ENCODE measurements around the gene MTCL1.

MTCL1 gene

DNA sequence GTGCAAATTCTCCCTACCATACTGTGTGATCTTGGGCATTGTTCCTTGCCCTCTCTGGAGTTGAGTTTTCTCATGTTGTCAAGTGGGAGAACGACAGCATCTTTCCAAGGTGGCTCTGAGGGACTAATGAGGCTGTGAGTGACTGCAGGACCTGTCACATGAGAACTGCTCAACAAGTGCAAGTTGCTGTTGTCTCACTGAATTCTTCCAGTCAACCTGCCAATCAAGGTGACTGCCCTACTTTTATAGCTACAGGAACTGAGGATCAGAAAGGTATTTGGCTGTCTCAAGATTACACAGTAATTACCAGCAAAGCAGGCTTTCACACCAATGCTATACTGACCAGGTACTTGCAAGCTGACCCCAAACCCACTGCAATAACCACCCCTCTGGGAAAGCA lies 137.6 kb downstream of the MTCL1 start:
- Mint-ChIP-seq H3K27me3 (peaks cover 3% of the 10 kb centered on the region), H3K9me3 (no peaks in the 10 kb centered on the region), H3K4me1 (no peaks in the 10 kb centered on the region), H3K4me3 (no peak overlapping the region), H3K36me3 (no peaks in the 10 kb centered on the region), H3K27ac (no peak overlapping the region)
- ATAC-seq (ENCODE audit: low read depth) (no peak), DNase-seq (ENCODE audit: low spot score in 2 of 2) (no peak)

DNA sequence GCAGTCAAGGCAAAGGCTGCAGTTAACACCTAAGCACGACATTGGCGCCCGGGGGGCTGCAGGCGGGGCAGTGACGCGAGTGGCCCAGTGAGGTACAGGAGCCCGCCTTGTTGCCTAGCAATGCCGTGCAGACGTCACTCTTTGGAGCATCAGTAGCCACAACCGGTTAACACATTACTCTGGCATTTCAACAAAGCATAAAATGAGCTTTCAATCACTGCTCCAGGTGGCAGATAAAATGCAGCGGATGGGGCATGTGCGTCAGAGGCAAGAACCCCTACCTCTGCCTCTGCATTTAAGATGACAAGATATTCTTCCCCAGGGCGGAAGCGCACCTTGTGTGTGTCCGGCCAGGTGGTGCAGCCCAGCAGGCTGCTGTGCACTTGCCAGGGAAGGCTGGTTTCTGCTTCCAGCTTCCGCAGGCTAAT lies 139.4 kb downstream of the MTCL1 start:
- ATAC-seq (ENCODE audit: low read depth), result no peak

DNA sequence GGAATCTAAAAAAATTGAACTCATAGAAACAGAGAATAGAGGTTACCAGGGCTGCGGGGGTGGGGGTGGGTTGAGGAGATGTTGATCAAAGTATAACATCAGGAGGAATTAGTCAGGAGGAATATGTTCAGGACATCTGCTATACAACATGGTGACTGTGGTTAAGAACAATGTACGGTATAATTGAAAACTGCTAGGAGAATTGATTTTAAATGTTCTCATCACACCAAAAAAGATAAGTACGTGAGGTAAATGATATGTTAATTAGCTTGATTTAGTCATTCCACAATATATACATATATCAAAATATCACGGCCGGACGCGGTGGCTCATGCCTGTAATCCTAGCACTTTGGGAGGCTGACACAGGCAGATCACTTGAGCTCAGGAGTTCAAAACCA lies 140.2 kb downstream of the MTCL1 start:
- no peak for ATAC-seq (ENCODE audit: low read depth)
- Mint-ChIP-seq H3K9me3 (peaks cover 4% of the 10 kb centered on the region), H3K27me3 (peaks cover 3% of the 10 kb centered on the region), H3K4me3 (no peak overlapping the region), H3K27ac (no peak overlapping the region), H3K36me3 (peaks cover 2% of the 10 kb centered on the region), H3K4me1 (no peaks in the 10 kb centered on the region)
- no peak for DNase-seq (ENCODE audit: low spot score in 2 of 2)

More for the DNA sequence above, 139.4 kb downstream of the MTCL1 start:
- no peaks in the 10 kb centered on the region for H3K4me1 Mint-ChIP-seq
- no peak overlapping the region for H3K4me3 Mint-ChIP-seq
- DNase-seq (ENCODE audit: low spot score in 2 of 2), result no peak
- H3K27me3 Mint-ChIP-seq, result peaks cover 3% of the 10 kb centered on the region
- H3K36me3 Mint-ChIP-seq, result no peaks in the 10 kb centered on the region
- H3K27ac Mint-ChIP-seq, result no peak overlapping the region
- no peaks in the 10 kb centered on the region for H3K9me3 Mint-ChIP-seq

GRCh38 chr18:8847066-8847755 lies 141.9 kb downstream of the MTCL1 start:
- Mint-ChIP-seq H3K27me3 (peaks cover 3% of the 10 kb centered on the region), H3K4me1 (no peaks in the 10 kb centered on the region), H3K9me3 (peaks cover 4% of the 10 kb centered on the region), H3K36me3 (peaks cover 2% of the 10 kb centered on the region), H3K4me3 (no peak overlapping the region), H3K27ac (no peak overlapping the region)
- ATAC-seq (ENCODE audit: low read depth), result no peak
- DNase-seq (ENCODE audit: low spot score in 2 of 2), result no peak

DNA sequence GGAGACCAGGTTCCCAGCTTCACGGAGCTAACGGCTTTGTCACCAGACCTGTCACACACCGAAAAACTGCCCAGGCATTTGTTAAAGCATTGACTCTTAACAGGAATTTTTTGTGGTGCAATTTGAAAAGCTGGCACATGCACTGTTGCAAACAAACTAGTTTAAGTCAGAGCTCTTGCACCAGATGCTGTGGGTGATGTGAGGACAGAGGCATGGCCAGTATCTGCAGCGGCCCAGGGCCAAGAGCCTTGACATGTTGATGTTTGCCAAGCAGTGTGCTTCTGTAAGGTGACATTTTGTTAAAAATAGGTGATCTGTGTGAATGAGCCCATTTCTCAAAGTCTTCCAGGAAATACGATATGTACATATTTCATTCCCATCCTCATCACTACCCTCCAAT lies 142.5 kb downstream of the MTCL1 start:
- Mint-ChIP-seq H3K27ac (no peak overlapping the region), H3K36me3 (peaks cover 2% of the 10 kb centered on the region), H3K4me3 (no peak overlapping the region), H3K9me3 (peaks cover 4% of the 10 kb centered on the region), H3K4me1 (no peaks in the 10 kb centered on the region), H3K27me3 (peaks cover 3% of the 10 kb centered on the region)
- no peak for DNase-seq (ENCODE audit: low spot score in 2 of 2)
- no peak for ATAC-seq (ENCODE audit: low read depth)

DNA sequence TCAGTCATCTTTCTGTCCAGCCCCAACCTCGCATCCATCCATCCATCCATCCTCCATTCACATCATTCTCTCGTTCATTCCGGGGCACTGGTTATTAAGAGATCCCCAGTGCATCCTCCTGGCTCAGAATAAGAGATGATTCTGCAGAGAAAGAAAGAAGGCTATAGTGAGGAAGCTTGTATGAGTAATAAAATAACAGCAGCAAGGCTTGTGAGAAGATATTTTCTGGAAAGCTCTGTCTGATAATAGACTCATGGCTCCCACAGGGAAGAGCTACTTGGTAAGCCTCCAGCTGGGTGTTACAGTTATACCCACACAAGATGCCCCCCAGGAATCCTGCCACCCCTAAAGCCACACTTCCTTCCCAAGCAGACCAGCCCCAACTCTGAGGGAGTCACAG lies 143.2 kb downstream of the MTCL1 start:
- Mint-ChIP-seq H3K4me3 (no peak overlapping the region), H3K4me1 (no peaks in the 10 kb centered on the region), H3K36me3 (peaks cover 2% of the 10 kb centered on the region), H3K27me3 (peaks cover 3% of the 10 kb centered on the region), H3K9me3 (peaks cover 4% of the 10 kb centered on the region), H3K27ac (no peak overlapping the region)
- no peak for DNase-seq (ENCODE audit: low spot score in 2 of 2)
- no peak for ATAC-seq (ENCODE audit: low read depth)

GRCh38 chr18:8849696-8850095 lies 144.3 kb downstream of the MTCL1 start:
- ATAC-seq (ENCODE audit: low read depth), result no peak

DNA sequence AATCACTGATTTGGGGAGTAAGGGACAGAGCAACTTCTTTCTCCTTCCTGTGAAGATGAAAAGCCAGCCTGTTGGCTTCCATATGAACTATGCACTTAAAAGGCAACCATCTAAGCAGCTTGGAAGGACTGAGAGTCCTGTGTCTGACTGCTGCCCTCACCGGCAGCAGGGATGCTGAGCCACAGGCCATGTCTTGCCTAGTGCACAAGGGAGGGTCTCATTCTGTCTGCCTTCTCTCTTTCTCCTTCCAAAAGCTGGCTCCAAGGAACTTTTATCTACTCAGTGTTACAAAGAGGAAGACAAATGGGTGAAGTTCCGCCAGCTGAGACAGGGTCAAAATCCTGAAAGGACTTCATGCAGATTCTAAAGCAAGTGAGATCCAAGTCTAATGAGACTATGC lies 146.3 kb downstream of the MTCL1 start:
- Mint-ChIP-seq H3K9me3 (peaks cover 4% of the 10 kb centered on the region), H3K27me3 (peaks cover 4% of the 10 kb centered on the region), H3K27ac (no peak overlapping the region)

More at GRCh38 chr18:8849696-8850095, 144.3 kb downstream of the MTCL1 start:
- Mint-ChIP-seq H3K27ac (no peak overlapping the region), H3K4me1 (no peaks in the 10 kb centered on the region), H3K36me3 (peaks cover 2% of the 10 kb centered on the region), H3K27me3 (peaks cover 4% of the 10 kb centered on the region), H3K9me3 (peaks cover 4% of the 10 kb centered on the region), H3K4me3 (no peak overlapping the region)
- no peak for DNase-seq (ENCODE audit: low spot score in 2 of 2)

GRCh38 chr18:8854550-8854949 lies 149.2 kb downstream of the MTCL1 start:
- no peak for ATAC-seq (ENCODE audit: low read depth)
- peaks cover 1% of the 10 kb centered on the region for H3K27me3 Mint-ChIP-seq
- peaks cover 4% of the 10 kb centered on the region for H3K9me3 Mint-ChIP-seq
- DNase-seq (ENCODE audit: low spot score in 2 of 2), result no peak
- H3K4me1 Mint-ChIP-seq, result no peaks in the 10 kb centered on the region
- H3K36me3 Mint-ChIP-seq, result peaks cover 2% of the 10 kb centered on the region
- no peak overlapping the region for H3K27ac Mint-ChIP-seq
- no peak overlapping the region for H3K4me3 Mint-ChIP-seq

More for the DNA sequence above, 146.3 kb downstream of the MTCL1 start:
- DNase-seq (ENCODE audit: low spot score in 2 of 2) (no peak), ATAC-seq (ENCODE audit: low read depth) (no peak)
- peaks cover 2% of the 10 kb centered on the region for H3K36me3 Mint-ChIP-seq
- no peak overlapping the region for H3K4me3 Mint-ChIP-seq
- H3K4me1 Mint-ChIP-seq, result no peaks in the 10 kb centered on the region

- no peak overlapping the region for H3K4me3 Mint-ChIP-seq
- peaks cover 1% of the 10 kb centered on the region for H3K27me3 Mint-ChIP-seq
- H3K9me3 Mint-ChIP-seq, result peaks cover 4% of the 10 kb centered on the region
- peaks cover 2% of the 10 kb centered on the region for H3K36me3 Mint-ChIP-seq
- H3K4me1 Mint-ChIP-seq, result no peaks in the 10 kb centered on the region
- ATAC-seq (ENCODE audit: low read depth) (no peak), DNase-seq (ENCODE audit: low spot score in 2 of 2) (no peak)
- H3K27ac Mint-ChIP-seq, result no peak overlapping the region
Observed at GRCh38 chr18:8854962-8855361, 149.6 kb downstream of the MTCL1 start.

- H3K27me3 Mint-ChIP-seq, result peaks cover 1% of the 10 kb centered on the region
- H3K27ac Mint-ChIP-seq, result no peak overlapping the region
Observed at GRCh38 chr18:8856212-8856611, 150.9 kb downstream of the MTCL1 start.

GRCh38 chr18:8856769-8857393 lies 151.5 kb downstream of the MTCL1 start:
- ATAC-seq (ENCODE audit: low read depth) (no peak), DNase-seq (ENCODE audit: low spot score in 2 of 2) (no peak)
- Mint-ChIP-seq H3K4me1 (peaks cover 3% of the 10 kb centered on the region), H3K27me3 (peaks cover 1% of the 10 kb centered on the region), H3K9me3 (no peaks in the 10 kb centered on the region), H3K27ac (no peak overlapping the region), H3K36me3 (no peaks in the 10 kb centered on the region), H3K4me3 (no peak overlapping the region)

More at GRCh38 chr18:8856212-8856611, 150.9 kb downstream of the MTCL1 start:
- ATAC-seq (ENCODE audit: low read depth) (no peak), DNase-seq (ENCODE audit: low spot score in 2 of 2) (no peak)
- no peak overlapping the region for H3K4me3 Mint-ChIP-seq
- H3K4me1 Mint-ChIP-seq, result peaks cover 3% of the 10 kb centered on the region
- no peaks in the 10 kb centered on the region for H3K9me3 Mint-ChIP-seq
- no peaks in the 10 kb centered on the region for H3K36me3 Mint-ChIP-seq

- peaks cover 3% of the 10 kb centered on the region for H3K4me1 Mint-ChIP-seq
- no peak for ATAC-seq (ENCODE audit: low read depth)
- H3K4me3 Mint-ChIP-seq, result no peak overlapping the region
- H3K9me3 Mint-ChIP-seq, result peaks cover 2% of the 10 kb centered on the region
- H3K36me3 Mint-ChIP-seq, result no peaks in the 10 kb centered on the region
- H3K27ac Mint-ChIP-seq, result no peak overlapping the region
- H3K27me3 Mint-ChIP-seq, result peaks cover 1% of the 10 kb centered on the region
- DNase-seq (ENCODE audit: low spot score in 2 of 2), result no peak
Observed at GRCh38 chr18:8857806-8858205, 152.4 kb downstream of the MTCL1 start.

DNA sequence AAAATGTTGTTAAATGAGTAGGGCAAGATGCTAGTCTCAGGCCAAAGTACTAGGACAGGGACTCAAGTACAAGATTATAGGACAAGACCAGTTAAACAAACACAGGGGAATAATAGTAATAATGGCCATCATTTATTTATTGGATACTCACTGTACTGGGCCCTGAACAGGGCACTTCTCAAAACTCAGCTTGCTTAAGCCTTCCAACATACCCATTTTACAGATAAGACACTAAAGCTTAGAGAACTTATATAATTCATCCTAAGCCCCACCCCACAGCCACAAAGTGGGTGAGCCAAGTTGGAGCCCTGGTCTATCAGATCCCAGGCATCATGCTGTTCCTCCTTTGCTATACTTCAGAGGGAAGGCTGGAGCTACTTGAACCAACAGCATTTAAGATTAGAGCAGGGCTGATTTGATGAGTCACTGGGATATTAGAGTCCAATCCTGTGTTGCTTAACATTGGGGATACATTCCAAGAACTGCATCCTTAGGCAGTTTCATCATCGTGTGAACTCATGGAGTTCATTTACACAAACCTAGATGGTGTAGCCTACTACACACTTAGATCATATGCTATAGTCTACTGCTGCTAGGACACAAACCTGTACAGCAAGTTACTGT lies 153.6 kb downstream of the MTCL1 start:
- Mint-ChIP-seq H3K36me3 (no peaks in the 10 kb centered on the region), H3K4me1 (peaks cover 3% of the 10 kb centered on the region), H3K9me3 (peaks cover 2% of the 10 kb centered on the region), H3K4me3 (no peak overlapping the region), H3K27me3 (peaks cover 1% of the 10 kb centered on the region), H3K27ac (no peak overlapping the region)
- DNase-seq (ENCODE audit: low spot score in 2 of 2) (no peak), ATAC-seq (ENCODE audit: low read depth) (no peak)

Measured in memory B cell (primary cell).